Trophoblast cell (in vitro differentiated cells and primary cell): ENCODE results near the gene TMTC3.

Source experiments
- DNase-seq, 2 donors: peaks; one replicate each; pipeline ENCODE4 v3.0.0-alpha.2; 2016
- H2AFZ ChIP-seq: 2 replicates; pipeline ENCODE4 v1.6.1; 2013; ENCODE audit warnings: low read length, moderate library complexity, mild to moderate bottlenecking; ENCODE audit not compliant: insufficient read depth, poor library complexity
- H2AK5ac ChIP-seq: 2 replicates; pipeline ENCODE4 v1.6.1; 2013; ENCODE audit warnings: mild to moderate bottlenecking, low read length
- H2BK120ac ChIP-seq: 2 replicates; pipeline ENCODE4 v1.6.1; 2013; ENCODE audit warnings: low read length, mild to moderate bottlenecking, moderate library complexity; ENCODE audit not compliant: insufficient read depth, poor library complexity
- H2BK12ac ChIP-seq: 2 replicates; pipeline ENCODE4 v1.6.1; 2013; ENCODE audit warnings: mild to moderate bottlenecking, low read length, moderate library complexity
- H2BK5ac ChIP-seq: 2 replicates; pipeline ENCODE4 v1.6.1; 2013; ENCODE audit warnings: low read length, low read depth, moderate library complexity, mild to moderate bottlenecking; ENCODE audit not compliant: poor library complexity
- H3K14ac ChIP-seq: 2 replicates; pipeline ENCODE4 v1.6.1; 2013; ENCODE audit warnings: mild to moderate bottlenecking, low read length
- H3K18ac ChIP-seq: 2 replicates; pipeline ENCODE4 v1.6.1; 2013; ENCODE audit warnings: mild to moderate bottlenecking, low read length
- H3K23ac ChIP-seq: 2 replicates; pipeline ENCODE4 v1.6.1; 2013; ENCODE audit warnings: low read length
- H3K27ac ChIP-seq: 2 replicates; pipeline ENCODE4 v1.5.1; 2013; ENCODE audit warnings: low read depth, mild to moderate bottlenecking, inconsistent platforms, low read length, moderate library complexity
- H3K27me3 ChIP-seq: 2 replicates; pipeline ENCODE4 v1.6.1; 2013; ENCODE audit warnings: inconsistent platforms, mild to moderate bottlenecking, low read length, moderate library complexity; ENCODE audit not compliant: insufficient read depth
- H3K36me3 ChIP-seq, 2 experiments: 1 replicate in 1 of 2; 2 replicates in 1 of 2; pipeline ENCODE4 v1.6.1; 2013; ENCODE audit warnings: low read length in 2 of 2, mild to moderate bottlenecking in 2 of 2, moderate library complexity in 1 of 2; ENCODE audit not compliant: insufficient read depth in 2 of 2, control insufficient read depth in 1 of 2
- H3K4ac ChIP-seq: 2 replicates; pipeline ENCODE4 v1.6.1; 2013; ENCODE audit warnings: low read depth, mild to moderate bottlenecking, low read length, moderate library complexity
- H3K4me1 ChIP-seq, 2 experiments: 1 replicate in 1 of 2; 2 replicates in 1 of 2; pipeline ENCODE4 v1.6.1; 2013; ENCODE audit warnings: low read length in 2 of 2, mild to moderate bottlenecking in 2 of 2, moderate library complexity in 1 of 2; ENCODE audit not compliant: insufficient read depth in 2 of 2, control insufficient read depth in 1 of 2
- H3K4me2 ChIP-seq: 2 replicates; pipeline ENCODE4 v1.6.1; 2013; ENCODE audit warnings: inconsistent platforms, mild to moderate bottlenecking, low read length, moderate library complexity
- H3K4me3 ChIP-seq: 2 replicates; pipeline ENCODE4 v1.5.1; 2013; ENCODE audit warnings: mild to moderate bottlenecking, low read depth, low read length, inconsistent platforms
- H3K79me1 ChIP-seq: one replicate; pipeline ENCODE4 v1.6.1; 2013; ENCODE audit warnings: low read length
- H3K79me2 ChIP-seq: 2 replicates; pipeline ENCODE4 v1.6.1; 2013; ENCODE audit warnings: low read length, mild to moderate bottlenecking; ENCODE audit not compliant: control insufficient read depth, insufficient read depth, poor library complexity
- H3K9ac ChIP-seq: 2 replicates; pipeline ENCODE4 v1.6.1; 2013; ENCODE audit warnings: mild to moderate bottlenecking, low read length
- H3K9me3 ChIP-seq: 2 replicates; pipeline ENCODE4 v1.6.1; 2013; ENCODE audit warnings: low read depth, mild to moderate bottlenecking, control low read depth, inconsistent platforms, low read length; ENCODE audit not compliant: insufficient read depth
- H4K12ac ChIP-seq: 2 replicates; pipeline ENCODE4 v1.6.1; 2013; ENCODE audit warnings: low read depth, mild to moderate bottlenecking, low read length, moderate library complexity
- H4K8ac ChIP-seq: 2 replicates; pipeline ENCODE4 v1.6.1; 2013; ENCODE audit warnings: low read depth, mild to moderate bottlenecking, low read length, moderate library complexity
- H4K91ac ChIP-seq: one replicate; pipeline ENCODE4 v1.6.1; 2013; ENCODE audit warnings: low read depth, mild to moderate bottlenecking, low read length, moderate library complexity
- WGBS: extraction: QIAGEN DNeasy Blood & Tissue Kit; methylation state at CpG from one replicate; pipeline ENCODE4 v1.1.7; 2013; ENCODE audit warnings: missing lambda C conversion rate; ENCODE audit not compliant: insufficient read length, insufficient coverage; ENCODE audit errors: extremely low coverage; 5-methylcytosine and 5-hydroxymethylcytosine counted together

The TMTC3 gene

GRCh38 chr12:88248606-88249005, 106.5 kb downstream of the TMTC3 start:
- Histone ChIP-seq H3K4me2 (no peak overlapping the region), H2AK5ac (no peak overlapping the region), H2BK5ac (no peak overlapping the region), H3K18ac (no peak overlapping the region), H3K27ac (no peak overlapping the region), H2AFZ (no peak overlapping the region), H3K4me1 (no peaks in the 10 kb centered on the region), H3K9ac (no peak overlapping the region), H4K91ac (no peak overlapping the region), H3K9me3 (no peaks in the 10 kb centered on the region), H3K14ac (no peak overlapping the region), H3K79me2 (no peaks in the 10 kb centered on the region), H3K36me3 (no peaks in the 10 kb centered on the region), H3K23ac (no peak overlapping the region), H3K4me3 (no peak overlapping the region), H3K79me1 (peaks cover under 1% of the 10 kb centered on the region), H3K4ac (no peak overlapping the region), H2BK120ac (no peak overlapping the region), H3K27me3 (no peaks in the 10 kb centered on the region), H2BK12ac (no peak overlapping the region), H4K12ac (no peak overlapping the region), H4K8ac (no peak overlapping the region)
- DNase-seq: no peak
- no CpG with 5 or more reads among the region's 1 CpG for WGBS
